Uterus (tissue), 4 donors: Measurements from ENCODE around the gene FASTK. TPM values are rescaled to one million over a fixed set of nuclear protein-coding genes. Genes with fewer than 3 reads are reported as not detected.

ENCODE experiments used
- DNase-seq, 2 donors: peaks; one replicate each; pipeline ENCODE4 v3.0.0-alpha.2; 2019 to 2020
- H3K27ac ChIP-seq, 2 donors: fragments of 200-600 bp; sonication (generic); 1 replicate in 1 of 2; 2 replicates in 1 of 2; pipeline ENCODE4 v1.5.1; 2016 to 2018
- H3K27me3 ChIP-seq, 2 donors: fragments of 200-600 bp; sonication (generic); one replicate each; pipeline ENCODE4 v1.5.1; 2018 to 2019; ENCODE audit warnings: control low read depth in 1 of 2
- H3K36me3 ChIP-seq, 2 donors: fragments of 200-600 bp; sonication (generic); one replicate each; pipeline ENCODE4 v1.5.1; 2019; ENCODE audit warnings: control low read depth in 1 of 2
- H3K4me1 ChIP-seq, 2 donors: fragments of 200-600 bp; sonication (generic); one replicate each; pipeline ENCODE4 v1.5.1; 2018 to 2019; ENCODE audit warnings: control low read depth in 1 of 2
- H3K4me3 ChIP-seq, 2 donors: fragments of 200-600 bp; sonication (generic); 1 replicate in 1 of 2; 2 replicates in 1 of 2; pipeline ENCODE4 v1.5.1; 2018 to 2019; ENCODE audit warnings: mild to moderate bottlenecking in 1 of 2
- H3K9me3 ChIP-seq, 2 donors: fragments of 200-600 bp; sonication (generic); one replicate each; pipeline ENCODE4 v1.5.1; 2019; ENCODE audit warnings: control low read depth in 1 of 2
- POLR2A ChIP-seq, 2 donors: fragments of 450-650 bp; IDR thresholded peaks; one replicate each; pipeline ENCODE4 v1.6.1; 2016; ENCODE audit warnings: antibody characterized with exemption in 2 of 2, mild to moderate bottlenecking in 1 of 2, moderate library complexity in 1 of 2
- intact Hi-C: fragments of 100-400 bp; cut with DNase I; formaldehyde crosslinking; loops from one replicate; pipeline ENCODE4 v1.15.1; 2023; ENCODE audit warnings: low total_unique reads
- total RNA-seq, 4 donors: library from RNA; depleted of rRNA in 3 of 4; stranded (reverse); fragments of >200 nt in 3 of 4; gene quantifications; one replicate each; pipeline versions ENCODE4 v1.1.0 to v1.2.4, GENCODE V29; 2014 to 2023
- TF ChIP-seq, protein P1 (sequence below), 4 experiments: fragments of 200-600 bp in 2 of 4; fragments of 450-650 bp in 2 of 4; sonication (generic) in 2 of 4; IDR thresholded peaks; one replicate each; pipeline ENCODE4 v1.5.1; 2016 to 2019; ENCODE audit warnings: antibody characterized with exemption in 4 of 4, mild to moderate bottlenecking in 2 of 4, moderate library complexity in 1 of 4
- donor health status: DM: yes; HTN: yes; CAD: no.

The FASTK gene
- total RNA-seq, 4 donors from 2014 or later = 37.1 to 84.9 (median 52.4) TPM

DNA sequence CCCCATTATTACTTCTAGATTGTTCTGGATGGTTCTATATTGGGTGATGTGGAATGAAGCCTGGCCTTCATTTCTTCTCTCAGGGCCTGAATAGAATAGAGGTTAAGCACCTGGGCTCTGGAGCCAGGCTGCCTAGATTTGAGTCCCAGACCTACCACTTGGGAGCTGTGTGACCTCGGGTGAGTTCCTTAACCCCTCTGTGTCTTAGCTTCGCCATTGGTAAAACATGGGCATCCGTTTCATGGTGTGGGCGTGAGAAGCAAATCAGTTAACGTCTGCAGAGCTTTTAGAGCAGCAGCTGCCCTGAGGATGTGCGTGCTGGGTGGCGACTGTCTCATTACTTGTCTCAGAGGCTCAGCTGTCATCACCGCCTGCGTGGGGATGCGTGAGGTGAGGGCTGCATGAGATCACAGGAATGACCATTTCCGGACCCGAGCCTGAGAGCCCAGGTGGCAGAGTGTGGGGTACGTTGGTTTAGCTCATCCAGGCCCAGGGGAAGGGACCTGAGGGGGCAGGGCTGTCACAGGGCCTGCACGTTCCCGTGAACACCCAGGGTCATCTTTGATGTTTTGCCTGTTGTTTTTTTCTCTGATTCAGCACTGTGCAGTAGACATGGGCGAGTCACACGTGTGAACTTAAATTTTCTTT, 15.3 kb upstream of the FASTK start:
- H3K36me3 ChIP-seq = no peaks in the 10 kb centered on the region
- H3K27me3 ChIP-seq = no peaks in the 10 kb centered on the region
- intact Hi-C loops = no loop called here
- TF ChIP-seq POLR2A (IDR thresholded peaks at IDR 0.05) = no peak
- TF ChIP-seq, protein P1, sequence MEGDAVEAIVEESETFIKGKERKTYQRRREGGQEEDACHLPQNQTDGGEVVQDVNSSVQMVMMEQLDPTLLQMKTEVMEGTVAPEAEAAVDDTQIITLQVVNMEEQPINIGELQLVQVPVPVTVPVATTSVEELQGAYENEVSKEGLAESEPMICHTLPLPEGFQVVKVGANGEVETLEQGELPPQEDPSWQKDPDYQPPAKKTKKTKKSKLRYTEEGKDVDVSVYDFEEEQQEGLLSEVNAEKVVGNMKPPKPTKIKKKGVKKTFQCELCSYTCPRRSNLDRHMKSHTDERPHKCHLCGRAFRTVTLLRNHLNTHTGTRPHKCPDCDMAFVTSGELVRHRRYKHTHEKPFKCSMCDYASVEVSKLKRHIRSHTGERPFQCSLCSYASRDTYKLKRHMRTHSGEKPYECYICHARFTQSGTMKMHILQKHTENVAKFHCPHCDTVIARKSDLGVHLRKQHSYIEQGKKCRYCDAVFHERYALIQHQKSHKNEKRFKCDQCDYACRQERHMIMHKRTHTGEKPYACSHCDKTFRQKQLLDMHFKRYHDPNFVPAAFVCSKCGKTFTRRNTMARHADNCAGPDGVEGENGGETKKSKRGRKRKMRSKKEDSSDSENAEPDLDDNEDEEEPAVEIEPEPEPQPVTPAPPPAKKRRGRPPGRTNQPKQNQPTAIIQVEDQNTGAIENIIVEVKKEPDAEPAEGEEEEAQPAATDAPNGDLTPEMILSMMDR (IDR thresholded peaks at IDR 0.05) = no peak
- no peaks in the 10 kb centered on the region for H3K9me3 ChIP-seq
- H3K4me3 ChIP-seq = no peak overlapping the region
- H3K27ac ChIP-seq = no peak overlapping the region
- DNase-seq = no peak
- H3K4me1 ChIP-seq = peaks cover 1 to 8% of the 10 kb centered on the region in 2 donors

DNA sequence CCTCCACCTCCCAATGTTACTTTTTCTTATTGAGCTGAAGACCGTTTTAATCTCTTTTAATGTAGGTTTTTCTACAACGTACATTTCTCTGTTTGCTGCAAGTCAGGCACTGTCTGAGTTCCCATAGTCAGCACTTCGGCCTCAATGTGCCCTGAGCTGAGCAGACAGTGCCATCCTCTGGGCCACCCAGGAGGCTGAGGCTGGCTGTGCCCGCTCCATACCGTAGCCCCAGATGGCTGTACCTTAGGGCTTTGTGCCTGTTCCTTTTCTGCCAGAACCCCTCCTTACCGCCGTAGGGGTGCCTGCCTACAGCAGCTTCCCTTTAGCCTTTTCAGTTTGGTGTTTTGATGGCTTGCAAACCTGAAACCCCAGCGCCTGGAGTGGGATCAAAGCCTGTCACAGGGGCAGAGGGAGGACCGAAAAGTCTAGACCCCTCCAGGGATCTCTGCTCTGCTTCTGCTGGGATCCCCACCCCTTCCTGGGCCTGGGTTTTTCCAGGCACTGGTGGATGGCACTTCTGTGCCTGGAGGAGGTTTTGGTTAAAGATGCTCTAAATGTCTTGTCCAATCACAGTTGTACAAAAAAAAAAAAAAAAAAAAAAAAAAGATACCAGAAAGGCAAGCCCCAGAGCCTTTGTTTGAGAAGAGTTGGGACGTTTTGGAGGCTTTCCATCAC, 14.7 kb upstream of the FASTK start:
- H3K9me3 ChIP-seq = no peaks in the 10 kb centered on the region
- H3K36me3 ChIP-seq = no peaks in the 10 kb centered on the region
- H3K4me1 ChIP-seq = peaks cover 0 to 2% of the 10 kb centered on the region in 2 donors
- DNase-seq = no peak
- TF ChIP-seq, protein P1 (IDR thresholded peaks at IDR 0.05) = no peak
- intact Hi-C loops = no loop called here
- no peaks in the 10 kb centered on the region for H3K27me3 ChIP-seq
- no peak overlapping the region for H3K4me3 ChIP-seq
- no peak overlapping the region for H3K27ac ChIP-seq

DNA sequence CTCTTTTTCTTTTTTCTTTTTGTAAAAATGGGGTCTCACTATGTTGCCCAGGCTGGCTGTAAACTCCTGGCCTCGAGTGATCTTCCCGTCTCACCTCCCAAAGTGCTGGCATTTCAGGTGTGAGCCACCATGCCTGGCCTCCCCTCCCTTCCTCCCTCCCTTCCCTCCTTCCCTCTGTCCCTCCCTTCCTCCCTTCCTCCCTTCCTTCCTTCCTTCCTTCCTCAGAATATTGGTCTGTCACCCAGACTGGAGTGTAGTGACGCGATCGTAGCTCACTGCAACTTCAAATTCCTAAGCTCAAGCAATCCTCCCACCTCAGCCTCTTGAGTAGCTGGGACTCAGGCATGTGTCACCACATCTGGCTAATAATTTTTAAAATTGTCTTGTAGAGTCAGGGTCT, 14.1 kb upstream of the FASTK start:
- no peak for TF ChIP-seq POLR2A (IDR thresholded peaks at IDR 0.05)
- TF ChIP-seq, protein P1 (IDR thresholded peaks at IDR 0.05) = no peak
- no peak for DNase-seq
- peaks cover 0 to 6% of the 10 kb centered on the region in 2 donors for H3K4me1 ChIP-seq
- intact Hi-C loops = no loop called here
- H3K4me3 ChIP-seq = no peak overlapping the region
- no peaks in the 10 kb centered on the region for H3K36me3 ChIP-seq
- no peaks in the 10 kb centered on the region for H3K27me3 ChIP-seq
- H3K9me3 ChIP-seq = no peaks in the 10 kb centered on the region
- no peak overlapping the region for H3K27ac ChIP-seq

DNA sequence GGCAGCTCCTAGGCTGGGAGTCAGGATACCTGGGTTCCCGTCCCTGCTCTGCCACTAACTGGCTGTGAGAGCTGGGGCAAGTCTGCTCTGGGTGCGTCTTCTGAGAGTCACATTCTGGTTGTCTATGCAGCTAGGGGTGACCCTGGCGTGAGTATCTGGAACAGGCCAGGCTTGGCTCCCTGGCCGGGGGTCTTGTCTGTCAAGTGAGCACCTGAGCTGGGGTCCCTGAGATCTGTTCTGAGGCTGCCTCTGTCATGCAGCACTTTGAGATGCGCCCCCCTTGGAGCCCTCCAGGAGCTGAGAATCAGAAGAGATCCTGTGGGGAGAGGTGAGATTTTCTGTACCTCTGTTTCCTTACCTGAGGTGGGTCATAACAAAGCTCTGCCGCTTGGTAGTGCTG, 13.1 kb upstream of the FASTK start:
- Histone ChIP-seq H3K36me3 (no peaks in the 10 kb centered on the region), H3K4me1 (peaks cover 0 to 7% of the 10 kb centered on the region in 2 donors), H3K9me3 (no peaks in the 10 kb centered on the region), H3K4me3 (no peak overlapping the region), H3K27me3 (no peaks in the 10 kb centered on the region), H3K27ac (no peak overlapping the region)
- no peak for DNase-seq
- TF ChIP-seq, protein P1 (IDR thresholded peaks at IDR 0.05) = no peak
- no peak for TF ChIP-seq POLR2A (IDR thresholded peaks at IDR 0.05)
- intact Hi-C loops = no loop called here

DNA sequence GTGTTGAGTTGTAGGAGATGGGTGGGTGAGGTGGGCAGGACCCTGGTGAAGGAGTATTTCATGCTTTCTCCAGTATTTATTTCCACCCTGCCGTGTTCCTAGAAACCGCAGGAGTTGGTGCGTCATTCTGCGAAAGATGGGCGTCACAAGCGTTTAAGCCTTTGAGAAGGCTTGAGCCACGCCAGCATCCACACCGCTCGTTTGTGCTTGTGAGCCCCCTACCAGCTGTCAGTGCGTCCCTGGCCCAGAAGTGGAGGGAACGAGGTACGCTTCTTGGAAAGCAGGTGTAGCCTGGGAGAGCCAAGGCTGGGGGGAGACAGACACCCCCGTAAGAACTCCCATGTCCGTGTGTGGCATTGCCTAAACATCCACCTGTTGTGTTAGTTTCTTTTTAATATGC, 11.4 kb upstream of the FASTK start:
- Histone ChIP-seq H3K27me3 (no peaks in the 10 kb centered on the region), H3K36me3 (no peaks in the 10 kb centered on the region), H3K9me3 (no peaks in the 10 kb centered on the region), H3K27ac (no peak overlapping the region), H3K4me3 (no peak overlapping the region), H3K4me1 (peaks cover 0 to 12% of the 10 kb centered on the region in 2 donors)
- TF ChIP-seq, protein P1 (IDR thresholded peaks at IDR 0.05) = no peak
- TF ChIP-seq POLR2A (IDR thresholded peaks at IDR 0.05) = no peak
- no peak for DNase-seq
- intact Hi-C loops = no loop called here
